Measurements from ENCODE around the gene CHCHD4. TPM values are rescaled to one million over a fixed set of nuclear protein-coding genes. Genes with fewer than 3 reads are reported as not detected.

The CHCHD4 gene
- total and polyA plus RNA-seq, 4 donors, result 12.1 to 18.1 (median 15.0) TPM

DNA sequence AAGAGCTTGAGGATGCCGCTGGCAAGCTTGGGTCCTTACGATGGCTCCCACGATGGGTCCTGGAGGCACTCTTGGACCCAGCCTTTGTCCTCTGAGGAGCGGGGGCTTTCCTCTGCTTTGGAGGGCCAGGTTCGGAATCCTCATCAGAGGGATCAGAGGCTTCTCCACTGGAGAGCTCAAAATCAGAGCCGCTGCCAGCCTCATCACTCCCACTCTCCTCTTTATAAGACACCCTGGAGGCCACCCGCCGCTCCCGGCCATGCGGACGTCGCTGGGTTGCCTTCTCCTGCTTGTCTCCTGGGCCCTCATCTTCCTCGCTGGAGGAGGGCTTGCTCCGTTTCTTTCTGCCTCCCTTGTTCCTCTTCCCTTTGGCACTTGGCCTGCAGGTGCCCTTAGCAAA, 33.7 kb upstream of the CHCHD4 start:
- Histone ChIP-seq H3K36me3 (ENCODE audit: control insufficient read depth, insufficient read depth, low read length) (peaks cover 37% of the 10 kb centered on the region), H3K27me3 (ENCODE audit: control insufficient read depth, insufficient read depth, low read length) (no peaks in the 10 kb centered on the region), H3K4me1 (ENCODE audit: control insufficient read depth, insufficient read depth, low read length) (no peaks in the 10 kb centered on the region), H3K4me3 (ENCODE audit: low read depth, low read length) (no peak overlapping the region), H3K27ac (ENCODE audit: low read depth, low read length) (no peak overlapping the region), H3K9me3 (ENCODE audit: control insufficient read depth, insufficient read depth, low read length) (peaks cover 5% of the 10 kb centered on the region)
- DNase-seq (ENCODE audit: low read depth in 4 of 6, low spot score in 6 of 6), result no peak
- WGBS (ENCODE audit: insufficient coverage), result 98% methylated on average over 14 of the region's 14 CpGs

DNA sequence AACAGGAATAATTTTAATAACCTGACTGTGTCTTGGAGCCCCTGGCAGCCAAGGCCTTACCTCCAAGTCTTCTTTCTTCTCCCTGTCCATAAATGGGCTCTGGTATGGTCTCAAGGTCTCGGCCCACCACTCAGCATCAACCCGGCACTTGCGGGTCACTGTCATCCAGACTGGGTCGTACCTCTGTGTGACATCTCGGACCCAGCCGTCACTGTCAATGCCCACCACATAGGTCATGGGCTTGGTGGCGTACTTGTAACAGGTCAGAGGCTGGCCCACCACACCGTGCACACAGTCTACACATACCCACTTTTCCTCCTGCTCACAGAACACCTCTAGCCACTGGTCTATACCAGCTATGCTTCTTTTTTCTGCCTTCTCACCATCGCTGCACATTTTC, 33.3 kb upstream of the CHCHD4 start:
- Histone ChIP-seq H3K27ac (ENCODE audit: low read depth, low read length) (no peak overlapping the region), H3K4me1 (ENCODE audit: control insufficient read depth, insufficient read depth, low read length) (no peaks in the 10 kb centered on the region), H3K4me3 (ENCODE audit: low read depth, low read length) (no peak overlapping the region), H3K27me3 (ENCODE audit: control insufficient read depth, insufficient read depth, low read length) (no peaks in the 10 kb centered on the region), H3K9me3 (ENCODE audit: control insufficient read depth, insufficient read depth, low read length) (peaks cover 5% of the 10 kb centered on the region), H3K36me3 (ENCODE audit: control insufficient read depth, insufficient read depth, low read length) (peaks cover 40% of the 10 kb centered on the region)
- WGBS (ENCODE audit: insufficient coverage), result 95% methylated on average over 9 of the region's 9 CpGs
- no peak for DNase-seq (ENCODE audit: low read depth in 4 of 6, low spot score in 6 of 6)

- Histone ChIP-seq H3K36me3 (ENCODE audit: control insufficient read depth, insufficient read depth, low read length) (peaks cover 50% of the 10 kb centered on the region), H3K9me3 (ENCODE audit: control insufficient read depth, insufficient read depth, low read length) (peaks cover 4% of the 10 kb centered on the region), H3K4me1 (ENCODE audit: control insufficient read depth, insufficient read depth, low read length) (no peaks in the 10 kb centered on the region), H3K4me3 (ENCODE audit: low read depth, low read length) (no peak overlapping the region), H3K27me3 (ENCODE audit: control insufficient read depth, insufficient read depth, low read length) (no peaks in the 10 kb centered on the region), H3K27ac (ENCODE audit: low read depth, low read length) (no peak overlapping the region)
- no peak for DNase-seq (ENCODE audit: low read depth in 4 of 6, low spot score in 6 of 6)
- 92% methylated on average over 5 of the region's 13 CpGs for WGBS (ENCODE audit: insufficient coverage)
These were observed 32.3 kb upstream of the CHCHD4 start for GRCh38 chr3:14156843-14157561.

GRCh38 chr3:14156201-14156600, 31.5 kb upstream of the CHCHD4 start:
- Histone ChIP-seq H3K27ac (ENCODE audit: low read depth, low read length) (no peak overlapping the region), H3K4me3 (ENCODE audit: low read depth, low read length) (no peak overlapping the region), H3K4me1 (ENCODE audit: control insufficient read depth, insufficient read depth, low read length) (no peaks in the 10 kb centered on the region), H3K36me3 (ENCODE audit: control insufficient read depth, insufficient read depth, low read length) (peaks cover 56% of the 10 kb centered on the region), H3K9me3 (ENCODE audit: control insufficient read depth, insufficient read depth, low read length) (no peaks in the 10 kb centered on the region), H3K27me3 (ENCODE audit: control insufficient read depth, insufficient read depth, low read length) (no peaks in the 10 kb centered on the region)
- WGBS (ENCODE audit: insufficient coverage), result 94% methylated on average over 7 of the region's 7 CpGs
- no peak for DNase-seq (ENCODE audit: low read depth in 4 of 6, low spot score in 6 of 6)

- DNase-seq (ENCODE audit: low read depth in 4 of 6, low spot score in 6 of 6), result no peak
- Histone ChIP-seq H3K36me3 (ENCODE audit: control insufficient read depth, insufficient read depth, low read length) (peaks cover 66% of the 10 kb centered on the region), H3K9me3 (ENCODE audit: control insufficient read depth, insufficient read depth, low read length) (no peaks in the 10 kb centered on the region), H3K4me3 (ENCODE audit: low read depth, low read length) (no peak overlapping the region), H3K4me1 (ENCODE audit: control insufficient read depth, insufficient read depth, low read length) (no peaks in the 10 kb centered on the region), H3K27me3 (ENCODE audit: control insufficient read depth, insufficient read depth, low read length) (no peaks in the 10 kb centered on the region), H3K27ac (ENCODE audit: low read depth, low read length) (no peak overlapping the region)
- 87% methylated on average over 7 of the region's 7 CpGs for WGBS (ENCODE audit: insufficient coverage)
These were observed 30.3 kb upstream of the CHCHD4 start for GRCh38 chr3:14154895-14155440.

GRCh38 chr3:14154276-14154675, 29.6 kb upstream of the CHCHD4 start:
- Histone ChIP-seq H3K27me3 (ENCODE audit: control insufficient read depth, insufficient read depth, low read length) (no peaks in the 10 kb centered on the region), H3K4me1 (ENCODE audit: control insufficient read depth, insufficient read depth, low read length) (no peaks in the 10 kb centered on the region), H3K36me3 (ENCODE audit: control insufficient read depth, insufficient read depth, low read length) (peaks cover 64% of the 10 kb centered on the region), H3K27ac (ENCODE audit: low read depth, low read length) (no peak overlapping the region), H3K4me3 (ENCODE audit: low read depth, low read length) (no peak overlapping the region), H3K9me3 (ENCODE audit: control insufficient read depth, insufficient read depth, low read length) (no peaks in the 10 kb centered on the region)
- WGBS (ENCODE audit: insufficient coverage), result 89% methylated on average over 5 of the region's 5 CpGs
- DNase-seq (ENCODE audit: low read depth in 4 of 6, low spot score in 6 of 6), result no peak

GRCh38 chr3:14153663-14154062, 29.0 kb upstream of the CHCHD4 start:
- H3K9me3 ChIP-seq (ENCODE audit: control insufficient read depth, insufficient read depth, low read length), result no peaks in the 10 kb centered on the region
- H3K4me3 ChIP-seq (ENCODE audit: low read depth, low read length), result no peak overlapping the region
- H3K27ac ChIP-seq (ENCODE audit: low read depth, low read length), result no peak overlapping the region
- H3K4me1 ChIP-seq (ENCODE audit: control insufficient read depth, insufficient read depth, low read length), result peaks cover 2% of the 10 kb centered on the region
- peaks cover 64% of the 10 kb centered on the region for H3K36me3 ChIP-seq (ENCODE audit: control insufficient read depth, insufficient read depth, low read length)
- DNase-seq (ENCODE audit: low read depth in 4 of 6, low spot score in 6 of 6), result no peak
- H3K27me3 ChIP-seq (ENCODE audit: control insufficient read depth, insufficient read depth, low read length), result no peaks in the 10 kb centered on the region
- WGBS (ENCODE audit: insufficient coverage), result 93% methylated on average over 3 of the region's 6 CpGs

DNA sequence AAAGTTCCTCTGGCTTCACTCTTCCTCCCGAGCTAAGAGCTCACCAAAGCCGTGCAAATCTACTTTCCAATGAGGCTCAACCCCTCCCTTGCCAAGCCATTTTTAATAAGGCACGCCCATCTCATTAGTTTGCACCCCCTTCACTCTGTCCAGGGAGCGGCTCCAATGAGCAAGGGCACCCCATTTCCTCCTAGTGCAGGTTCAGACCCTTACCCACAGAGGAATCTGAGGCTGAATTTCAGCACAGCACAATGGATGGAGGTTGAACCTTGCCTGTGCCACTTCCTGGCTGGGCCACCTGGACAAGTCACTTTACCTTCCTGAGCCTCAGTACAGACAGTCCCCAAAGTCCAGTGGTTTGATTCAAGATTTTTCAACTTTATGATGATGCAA, 28.3 kb upstream of the CHCHD4 start:
- H3K27ac ChIP-seq (ENCODE audit: low read depth, low read length), result no peak overlapping the region
- no peak for DNase-seq (ENCODE audit: low read depth in 4 of 6, low spot score in 6 of 6)
- H3K9me3 ChIP-seq (ENCODE audit: control insufficient read depth, insufficient read depth, low read length), result no peaks in the 10 kb centered on the region
- H3K4me3 ChIP-seq (ENCODE audit: low read depth, low read length), result no peak overlapping the region
- WGBS (ENCODE audit: insufficient coverage), result 83% methylated on average over 4 of the region's 4 CpGs
- no peaks in the 10 kb centered on the region for H3K27me3 ChIP-seq (ENCODE audit: control insufficient read depth, insufficient read depth, low read length)
- peaks cover 64% of the 10 kb centered on the region for H3K36me3 ChIP-seq (ENCODE audit: control insufficient read depth, insufficient read depth, low read length)
- peaks cover 5% of the 10 kb centered on the region for H3K4me1 ChIP-seq (ENCODE audit: control insufficient read depth, insufficient read depth, low read length)

GRCh38 chr3:14152233-14152962, 27.7 kb upstream of the CHCHD4 start:
- Histone ChIP-seq H3K9me3 (ENCODE audit: control insufficient read depth, insufficient read depth, low read length) (no peaks in the 10 kb centered on the region), H3K4me1 (ENCODE audit: control insufficient read depth, insufficient read depth, low read length) (peaks cover 11% of the 10 kb centered on the region), H3K27ac (ENCODE audit: low read depth, low read length) (no peak overlapping the region), H3K27me3 (ENCODE audit: control insufficient read depth, insufficient read depth, low read length) (no peaks in the 10 kb centered on the region), H3K36me3 (ENCODE audit: control insufficient read depth, insufficient read depth, low read length) (peaks cover 67% of the 10 kb centered on the region), H3K4me3 (ENCODE audit: low read depth, low read length) (no peak overlapping the region)
- WGBS (ENCODE audit: insufficient coverage), result 88% methylated on average over 7 of the region's 11 CpGs
- no peak for DNase-seq (ENCODE audit: low read depth in 4 of 6, low spot score in 6 of 6)
